Activated naive CD4-positive, alpha-beta T cell treated with anti-CD3 and anti-CD28 coated beads, Interleukin-2, amount 10 ng/mL, durations not matched to agents 7 days and 5 days (primary cell): ENCODE data around the gene INSR.
"Not testable (repeated sequence)": the region's sequence is repeated elsewhere in the genome, so short reads cannot be mapped to it uniquely, and the experiment has no call there.

Experiments
- CTCF ChIA-PET: fragments of 350-600 bp; sonication (Branson Sonifier 250); formaldehyde crosslinking; loops from one replicate; lab custom pipeline; 2021; ENCODE audit warnings: antibody characterized with exemption; lab: Charles Lee
- DNase-seq: peaks from one replicate; pipeline ENCODE4 v3.0.0-alpha.2; 2020
- H3K27ac Mint-ChIP-seq: one replicate; pipeline ENCODE4 v1.8.0; 2021; ENCODE audit warnings: mild to moderate bottlenecking, moderate library complexity, mixed read lengths
- H3K27me3 Mint-ChIP-seq: one replicate; pipeline ENCODE4 v1.8.0; 2021; ENCODE audit warnings: mild to moderate bottlenecking, mixed read lengths
- H3K36me3 Mint-ChIP-seq: one replicate; pipeline ENCODE4 v1.8.0; 2021; ENCODE audit warnings: mixed read lengths
- H3K4me1 Mint-ChIP-seq: one replicate; pipeline ENCODE4 v1.8.0; 2021; ENCODE audit warnings: mixed read lengths
- H3K4me3 Mint-ChIP-seq: one replicate; pipeline ENCODE4 v1.8.0; 2021; ENCODE audit warnings: mild to moderate bottlenecking, moderate library complexity, mixed read lengths
- H3K9me3 Mint-ChIP-seq: one replicate; pipeline ENCODE4 v1.8.0; 2021; ENCODE audit warnings: mixed read lengths

INSR gene

GRCh38 chr19:7067122-7067521 lies 227.1 kb downstream of the INSR start:
- H3K36me3 Mint-ChIP-seq: peaks cover 12% of the 10 kb centered on the region

GRCh38 chr19:7063764-7064418 lies 230.3 kb downstream of the INSR start:
- H3K4me1 Mint-ChIP-seq: peaks cover 2% of the 10 kb centered on the region
- H3K4me3 Mint-ChIP-seq: no peak overlapping the region
- no peaks in the 10 kb centered on the region for H3K9me3 Mint-ChIP-seq
- DNase-seq: peak; percentile 40
- no peak overlapping the region for H3K27ac Mint-ChIP-seq
- H3K27me3 Mint-ChIP-seq: no peaks in the 10 kb centered on the region
- no peaks in the 10 kb centered on the region for H3K36me3 Mint-ChIP-seq
- CTCF ChIA-PET: no interaction called here

More at GRCh38 chr19:7067122-7067521, 227.1 kb downstream of the INSR start:
- H3K4me1 Mint-ChIP-seq: peaks cover 18% of the 10 kb centered on the region
- H3K27ac Mint-ChIP-seq, CTCF ChIA-PET, DNase-seq, H3K4me3 Mint-ChIP-seq, H3K27me3 Mint-ChIP-seq, H3K9me3 Mint-ChIP-seq: not testable (repeated sequence)

- H3K4me1 Mint-ChIP-seq: no peaks in the 10 kb centered on the region
- H3K9me3 Mint-ChIP-seq: no peaks in the 10 kb centered on the region
- no peaks in the 10 kb centered on the region for H3K36me3 Mint-ChIP-seq
- H3K4me3 Mint-ChIP-seq: no peak overlapping the region
- DNase-seq: peak; percentile 32
- H3K27me3 Mint-ChIP-seq: no peaks in the 10 kb centered on the region
- no peak overlapping the region for H3K27ac Mint-ChIP-seq
- CTCF ChIA-PET: no interaction called here
Measured at GRCh38 chr19:7063339-7063738, 230.9 kb downstream of the INSR start.
